Measurements from ENCODE around the gene ARPC1A.
A peak's percentile ranks its signal among the peaks of the same experiment; 100 is the strongest.

The ARPC1A gene

GRCh38 chr7:99362801-99363200 is 37.1 kb downstream of the ARPC1A start:
- no peak overlapping the region for H3K27ac ChIP-seq (replicated peaks; ENCODE audit: low read length)
- no CpG with 5 or more reads among the region's 3 CpGs for WGBS, 2 donors (ENCODE audit: extremely low coverage in 2 of 2, insufficient read length in 2 of 2, insufficient replicate concordance in 1 of 2)

GRCh38 chr7:99363286-99363685 is 37.6 kb downstream of the ARPC1A start:
- Histone ChIP-seq H3K4me1 (ENCODE audit: control insufficient read depth in 2 of 2, insufficient read depth in 1 of 2, low read depth in 1 of 2, low read length in 2 of 2) (peaks cover 0 to 7% of the 10 kb centered on the region in 2 donors), H3K27ac (replicated peaks; ENCODE audit: low read length) (no peak overlapping the region)

More at GRCh38 chr7:99362801-99363200, 37.1 kb downstream of the ARPC1A start:
- Histone ChIP-seq H3K9me3 (replicated peaks in 1 of 2; ENCODE audit: control insufficient read depth in 2 of 2, insufficient read depth in 1 of 2, low read depth in 1 of 2, low read length in 2 of 2) (no peaks in the 10 kb centered on the region), H3K9ac (ENCODE audit: low read depth, low read length, poor library complexity) (no peak overlapping the region), H3K4me3 (ENCODE audit: low read length in 2 of 2) (no peak overlapping the region), H3K4ac (ENCODE audit: low read length) (no peak overlapping the region), H4K8ac (ENCODE audit: low read depth, low read length) (no peak overlapping the region), H3K18ac (ENCODE audit: low read length) (no peak overlapping the region), H4K91ac (ENCODE audit: low read depth, low read length, poor library complexity) (no peak overlapping the region), H3K4me1 (ENCODE audit: control insufficient read depth in 2 of 2, insufficient read depth in 1 of 2, low read depth in 1 of 2, low read length in 2 of 2) (peaks cover 0 to 7% of the 10 kb centered on the region in 2 donors), H2AFZ (ENCODE audit: low read length) (no peak overlapping the region), H2BK120ac (ENCODE audit: low read depth, low read length) (no peak overlapping the region), H3K27me3 (ENCODE audit: control insufficient read depth in 3 of 3, insufficient read depth in 3 of 3, low read depth in 1 of 3, low read length in 3 of 3) (no peaks in the 10 kb centered on the region), H2BK15ac (ENCODE audit: low read length) (no peak overlapping the region), H3K79me1 (ENCODE audit: low read depth, low read length) (no peaks in the 10 kb centered on the region), H3K14ac (ENCODE audit: low read length) (no peak overlapping the region), H3K4me2 (ENCODE audit: insufficient read depth, low read length, poor library complexity, severe bottlenecking) (no peak overlapping the region), H3K36me3 (replicated peaks in 1 of 2; ENCODE audit: control insufficient read depth in 2 of 2, insufficient read depth in 2 of 2, low read length in 2 of 2) (peaks cover 24 to 90% of the 10 kb centered on the region in 2 donors), H2AK5ac (ENCODE audit: low read depth, low read length) (no peak overlapping the region), H2BK5ac (ENCODE audit: low read length) (no peak overlapping the region), H2BK12ac (ENCODE audit: low read length) (no peak overlapping the region), H3K23ac (ENCODE audit: low read depth, low read length, poor library complexity) (no peak overlapping the region)
- no peak for DNase-seq (ENCODE audit: low spot score)

DNA sequence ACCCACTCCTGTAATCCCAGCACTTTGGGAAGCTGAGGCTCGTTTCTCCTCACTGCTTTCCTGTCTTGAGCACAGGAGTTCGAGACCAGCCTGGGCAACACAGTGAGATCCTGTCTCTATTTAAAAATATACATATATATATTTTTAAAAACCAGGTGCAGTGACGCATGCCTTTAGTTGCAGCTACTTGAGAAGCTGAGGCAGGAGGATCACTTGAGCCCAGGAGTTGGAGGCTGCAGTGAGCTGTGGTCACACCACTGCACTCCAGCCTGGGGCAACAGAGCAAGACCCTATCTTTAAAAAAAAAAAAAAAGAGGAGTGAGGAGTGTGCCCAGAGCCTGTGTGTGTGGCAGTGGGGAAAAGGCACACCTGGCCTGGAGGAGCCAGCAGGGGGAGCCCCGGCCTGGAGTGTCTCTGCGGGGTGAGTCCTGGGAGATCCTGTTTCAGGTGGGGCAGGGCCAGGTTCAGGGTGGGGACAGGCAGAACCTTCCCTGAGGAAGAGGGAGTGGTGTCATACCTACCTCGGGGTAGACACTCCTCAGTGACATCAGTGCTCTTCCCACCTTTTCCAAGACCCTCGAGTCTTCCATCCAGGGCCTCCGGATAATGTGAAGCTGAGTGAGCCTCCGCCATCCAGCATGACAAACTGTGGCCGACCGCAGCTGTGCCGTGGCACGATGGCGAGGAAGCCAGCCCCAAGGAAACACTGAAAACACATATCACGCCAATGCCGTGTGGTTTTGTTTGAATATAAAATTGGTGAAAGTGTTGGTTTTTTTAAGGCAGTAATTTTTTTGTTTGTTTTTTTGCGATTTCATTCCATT is 39.8 kb downstream of the ARPC1A start:
- DNase-seq (ENCODE audit: low spot score), result no peak
- H3K9me3 ChIP-seq (replicated peaks in 1 of 2; ENCODE audit: control insufficient read depth in 2 of 2, insufficient read depth in 1 of 2, low read depth in 1 of 2, low read length in 2 of 2), result no peaks in the 10 kb centered on the region

More at GRCh38 chr7:99363286-99363685, 37.6 kb downstream of the ARPC1A start:
- no peak overlapping the region for H4K91ac ChIP-seq (ENCODE audit: low read depth, low read length, poor library complexity)
- H3K4me2 ChIP-seq (ENCODE audit: insufficient read depth, low read length, poor library complexity, severe bottlenecking), result no peak overlapping the region
- no peak overlapping the region for H2BK15ac ChIP-seq (ENCODE audit: low read length)
- H3K36me3 ChIP-seq (replicated peaks in 1 of 2; ENCODE audit: control insufficient read depth in 2 of 2, insufficient read depth in 2 of 2, low read length in 2 of 2), result peaks cover 21 to 85% of the 10 kb centered on the region in 2 donors
- H3K18ac ChIP-seq (ENCODE audit: low read length), result no peak overlapping the region
- H3K14ac ChIP-seq (ENCODE audit: low read length), result no peak overlapping the region
- no peak overlapping the region for H2AK5ac ChIP-seq (ENCODE audit: low read depth, low read length)
- H3K79me1 ChIP-seq (ENCODE audit: low read depth, low read length), result no peaks in the 10 kb centered on the region
- no peak for DNase-seq (ENCODE audit: low spot score)
- H4K8ac ChIP-seq (ENCODE audit: low read depth, low read length), result no peak overlapping the region
- no peaks in the 10 kb centered on the region for H3K9me3 ChIP-seq (replicated peaks in 1 of 2; ENCODE audit: control insufficient read depth in 2 of 2, insufficient read depth in 1 of 2, low read depth in 1 of 2, low read length in 2 of 2)
- no peak overlapping the region for H3K4me3 ChIP-seq (ENCODE audit: low read length in 2 of 2)
- no peaks in the 10 kb centered on the region for H3K27me3 ChIP-seq (ENCODE audit: control insufficient read depth in 3 of 3, insufficient read depth in 3 of 3, low read depth in 1 of 3, low read length in 3 of 3)
- H3K9ac ChIP-seq (ENCODE audit: low read depth, low read length, poor library complexity), result no peak overlapping the region
- no peak overlapping the region for H3K4ac ChIP-seq (ENCODE audit: low read length)
- no peak overlapping the region for H2AFZ ChIP-seq (ENCODE audit: low read length)
- no peak overlapping the region for H2BK5ac ChIP-seq (ENCODE audit: low read length)
- H2BK12ac ChIP-seq (ENCODE audit: low read length), result no peak overlapping the region
- H2BK120ac ChIP-seq (ENCODE audit: low read depth, low read length), result no peak overlapping the region
- no CpG with 5 or more reads among the region's 5 CpGs for WGBS, 2 donors (ENCODE audit: extremely low coverage in 2 of 2, insufficient read length in 2 of 2, insufficient replicate concordance in 1 of 2)
- H3K23ac ChIP-seq (ENCODE audit: low read depth, low read length, poor library complexity), result no peak overlapping the region

GRCh38 chr7:99366646-99367045 is 40.9 kb downstream of the ARPC1A start:
- Histone ChIP-seq H3K18ac (ENCODE audit: low read length) (no peak overlapping the region), H3K4me2 (ENCODE audit: insufficient read depth, low read length, poor library complexity, severe bottlenecking) (no peak overlapping the region), H3K9me3 (replicated peaks in 1 of 2; ENCODE audit: control insufficient read depth in 2 of 2, insufficient read depth in 1 of 2, low read depth in 1 of 2, low read length in 2 of 2) (no peaks in the 10 kb centered on the region), H2BK5ac (ENCODE audit: low read length) (no peak overlapping the region), H2AFZ (ENCODE audit: low read length) (no peak overlapping the region), H3K4ac (ENCODE audit: low read length) (no peak overlapping the region), H3K27ac (replicated peaks; ENCODE audit: low read length) (peak overlapping the region; percentile 20), H3K27me3 (ENCODE audit: control insufficient read depth in 3 of 3, insufficient read depth in 3 of 3, low read depth in 1 of 3, low read length in 3 of 3) (no peaks in the 10 kb centered on the region), H3K14ac (ENCODE audit: low read length) (no peak overlapping the region), H4K91ac (ENCODE audit: low read depth, low read length, poor library complexity) (no peak overlapping the region), H3K9ac (ENCODE audit: low read depth, low read length, poor library complexity) (peak overlapping the region; percentile 66), H2BK15ac (ENCODE audit: low read length) (no peak overlapping the region), H3K23ac (ENCODE audit: low read depth, low read length, poor library complexity) (peak overlapping the region; percentile 61), H3K36me3 (replicated peaks in 1 of 2; ENCODE audit: control insufficient read depth in 2 of 2, insufficient read depth in 2 of 2, low read length in 2 of 2) (peaks cover 16 to 66% of the 10 kb centered on the region in 2 donors), H4K8ac (ENCODE audit: low read depth, low read length) (no peak overlapping the region), H2BK12ac (ENCODE audit: low read length) (no peak overlapping the region), H3K4me1 (ENCODE audit: control insufficient read depth in 2 of 2, insufficient read depth in 1 of 2, low read depth in 1 of 2, low read length in 2 of 2) (peaks cover 0 to 2% of the 10 kb centered on the region in 2 donors), H2BK120ac (ENCODE audit: low read depth, low read length) (no peak overlapping the region), H3K79me1 (ENCODE audit: low read depth, low read length) (no peaks in the 10 kb centered on the region), H2AK5ac (ENCODE audit: low read depth, low read length) (no peak overlapping the region), H3K4me3 (ENCODE audit: low read length in 2 of 2) (no peak overlapping the region)
- DNase-seq (ENCODE audit: low spot score), result no peak
- WGBS, 2 donors (ENCODE audit: extremely low coverage in 2 of 2, insufficient read length in 2 of 2, insufficient replicate concordance in 1 of 2), result no CpG with 5 or more reads among the region's 11 CpGs

More for the DNA sequence above, 39.8 kb downstream of the ARPC1A start:
- Histone ChIP-seq H2AK5ac (ENCODE audit: low read depth, low read length) (no peak overlapping the region), H2BK15ac (ENCODE audit: low read length) (no peak overlapping the region), H2AFZ (ENCODE audit: low read length) (no peak overlapping the region), H2BK12ac (ENCODE audit: low read length) (no peak overlapping the region), H3K4me3 (ENCODE audit: low read length in 2 of 2) (no peak overlapping the region), H3K9ac (ENCODE audit: low read depth, low read length, poor library complexity) (no peak overlapping the region), H3K27ac (replicated peaks; ENCODE audit: low read length) (no peak overlapping the region), H3K4me1 (ENCODE audit: control insufficient read depth in 2 of 2, insufficient read depth in 1 of 2, low read depth in 1 of 2, low read length in 2 of 2) (peaks cover 0 to 2% of the 10 kb centered on the region in 2 donors), H3K18ac (ENCODE audit: low read length) (no peak overlapping the region), H2BK120ac (ENCODE audit: low read depth, low read length) (no peak overlapping the region), H3K4ac (ENCODE audit: low read length) (no peak overlapping the region), H3K14ac (ENCODE audit: low read length) (no peak overlapping the region), H3K79me1 (ENCODE audit: low read depth, low read length) (no peaks in the 10 kb centered on the region), H4K91ac (ENCODE audit: low read depth, low read length, poor library complexity) (no peak overlapping the region), H4K8ac (ENCODE audit: low read depth, low read length) (no peak overlapping the region), H3K23ac (ENCODE audit: low read depth, low read length, poor library complexity) (no peak overlapping the region), H3K27me3 (ENCODE audit: control insufficient read depth in 3 of 3, insufficient read depth in 3 of 3, low read depth in 1 of 3, low read length in 3 of 3) (no peaks in the 10 kb centered on the region), H2BK5ac (ENCODE audit: low read length) (no peak overlapping the region), H3K36me3 (replicated peaks in 1 of 2; ENCODE audit: control insufficient read depth in 2 of 2, insufficient read depth in 2 of 2, low read length in 2 of 2) (peaks cover 16 to 77% of the 10 kb centered on the region in 2 donors), H3K4me2 (ENCODE audit: insufficient read depth, low read length, poor library complexity, severe bottlenecking) (no peak overlapping the region)
- no CpG with 5 or more reads among the region's 17 CpGs for WGBS, 2 donors (ENCODE audit: extremely low coverage in 2 of 2, insufficient read length in 2 of 2, insufficient replicate concordance in 1 of 2)
